ENCODE data around the gene CALML3.

The CALML3 gene

DNA sequence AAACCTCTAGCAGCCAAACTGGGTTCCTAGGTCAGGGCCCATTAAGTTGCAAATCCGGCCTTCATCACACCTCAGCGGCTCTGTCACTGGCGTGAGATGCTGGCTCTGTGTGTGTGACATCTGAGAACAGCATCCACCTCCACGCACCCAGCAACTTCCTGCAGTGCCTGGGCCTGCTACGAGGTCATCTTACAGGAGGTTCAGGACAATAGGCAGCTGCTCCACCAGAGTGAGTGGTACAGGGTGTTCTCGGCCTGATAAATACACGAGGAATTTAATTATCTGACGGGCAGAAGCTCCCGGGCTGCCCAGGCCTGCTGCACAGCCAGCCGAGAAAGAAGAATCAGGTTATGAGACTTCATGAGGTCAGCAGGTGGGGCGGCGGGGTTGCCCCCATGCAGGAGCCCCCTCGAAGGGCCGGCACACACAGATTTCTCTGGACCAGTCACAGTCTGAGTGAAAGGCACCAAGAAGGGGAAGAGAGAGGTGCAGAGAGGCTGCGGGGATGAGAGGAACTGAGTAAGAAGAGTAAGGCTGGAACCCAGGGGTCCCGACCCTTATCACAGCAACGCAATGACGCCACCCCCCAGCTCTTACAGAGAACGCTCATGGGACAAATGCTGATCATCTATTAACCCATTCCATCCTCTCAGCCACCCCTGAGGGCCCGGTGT lies 49.3 kb downstream of the CALML3 start:
- DNase-seq: no peak

DNA sequence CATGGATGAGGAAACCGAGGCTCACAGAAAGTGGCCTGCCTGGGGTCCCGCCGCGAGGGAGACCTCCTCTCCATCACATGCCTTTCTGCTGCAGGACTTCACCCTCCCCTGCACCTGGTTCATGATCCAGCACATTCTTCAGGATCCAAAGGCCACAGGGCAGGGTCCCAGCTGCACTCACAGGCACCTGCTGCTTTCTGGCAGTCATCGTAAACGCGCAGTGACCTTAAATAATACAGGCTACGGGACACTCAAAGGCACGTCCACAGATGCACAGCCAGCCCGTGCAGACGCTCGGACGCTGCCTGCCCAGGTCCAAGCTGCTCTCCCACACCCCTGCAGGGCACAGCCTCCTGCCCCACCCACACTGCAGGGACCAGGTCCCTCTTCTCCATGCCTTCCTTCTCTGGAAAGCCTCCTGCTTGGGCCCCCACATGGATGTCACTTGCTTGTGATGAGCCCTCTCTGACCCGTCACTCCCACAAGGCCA lies 49.9 kb downstream of the CALML3 start:
- DNase-seq: no peak

DNA sequence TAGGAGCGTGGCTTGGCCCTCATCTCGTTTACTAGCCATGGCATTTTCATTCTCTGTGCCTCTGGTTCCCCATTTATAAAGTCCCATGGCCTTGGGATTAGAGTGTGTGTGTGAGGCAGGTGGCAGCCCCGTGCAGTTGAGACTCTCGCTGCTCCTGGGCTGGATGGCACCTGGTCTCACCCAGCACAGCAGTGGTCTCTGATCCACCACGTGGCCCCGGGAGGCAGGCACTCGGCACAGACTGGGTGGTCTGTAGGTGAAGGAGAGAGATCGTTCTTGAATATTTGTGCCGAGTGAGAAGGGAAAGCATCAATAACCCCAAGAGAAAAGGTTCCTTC lies 50.4 kb downstream of the CALML3 start:
- DNase-seq: no peak

DNA sequence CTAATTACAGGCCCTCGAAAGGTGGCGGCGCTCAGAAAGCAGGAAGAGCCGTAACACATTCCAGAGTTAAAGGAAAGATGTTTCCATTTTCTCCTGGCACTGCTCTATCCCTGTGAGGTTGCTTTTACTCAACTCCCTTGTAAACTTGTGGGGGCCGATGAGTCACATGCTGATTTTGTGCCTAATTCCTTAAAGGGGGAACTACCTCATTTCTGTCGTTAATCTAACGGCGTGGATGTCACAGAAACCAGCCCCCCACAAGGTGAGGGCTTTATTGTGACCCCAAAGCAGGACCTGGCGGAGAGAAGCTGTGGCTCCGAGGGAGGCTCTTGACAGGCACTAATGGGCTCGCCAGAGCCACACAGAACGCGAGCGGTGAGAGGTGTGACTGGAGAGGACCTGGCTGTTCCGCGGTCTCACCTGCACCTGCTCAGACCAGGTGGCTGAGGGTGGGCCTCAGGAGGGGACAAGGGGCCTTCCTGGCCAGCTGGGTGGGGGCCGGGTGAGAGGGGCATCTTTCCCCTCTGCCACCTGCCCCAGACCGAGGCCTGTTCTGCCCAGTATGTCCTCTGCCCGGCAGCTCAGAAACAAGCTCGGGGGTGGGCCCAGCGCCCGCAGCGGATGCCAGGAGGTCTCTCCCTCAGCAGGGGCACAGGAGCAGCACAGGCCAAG lies 50.9 kb downstream of the CALML3 start:
- no peak for DNase-seq

DNA sequence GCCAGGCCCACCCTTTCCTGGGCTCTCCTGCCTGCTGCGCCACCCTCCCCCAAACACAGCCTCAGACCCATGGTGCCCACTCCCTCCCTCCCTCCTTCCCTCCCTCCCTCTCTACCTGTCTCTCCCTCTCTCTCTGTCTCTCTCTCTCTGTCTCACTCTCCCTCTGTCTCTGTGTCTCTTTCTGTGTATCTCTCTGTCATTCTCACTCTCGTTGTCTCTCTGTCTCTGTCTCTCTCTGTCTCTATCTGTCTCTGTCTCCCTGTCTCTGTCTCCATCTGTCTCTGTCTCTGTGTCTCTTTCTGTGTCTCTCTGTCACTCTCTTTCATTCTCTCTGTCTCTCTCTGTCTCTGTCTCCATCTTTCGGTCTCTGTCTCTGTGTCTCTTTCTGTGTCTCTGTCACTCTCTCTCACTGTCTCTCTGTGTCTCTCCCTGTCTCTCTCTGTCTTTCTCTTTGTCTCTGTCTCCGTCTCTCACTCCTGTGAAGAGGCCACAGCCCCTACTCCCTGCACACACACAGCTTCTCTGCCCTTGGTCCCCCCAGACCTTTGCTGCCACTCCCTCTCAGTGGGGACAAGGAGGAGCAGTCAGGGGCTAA lies 51.5 kb downstream of the CALML3 start:
- DNase-seq: no peak

All from activated CD8-positive, alpha-beta memory T cell treated with anti-CD3 and anti-CD28 coated beads, Interleukin-2, amount 50 U/mL, for 48 hours (primary cell).